Colon (tissue), 2 donors: ENCODE measurements around the gene NKX2-1.
"Not testable (repeated sequence)": the region's sequence is repeated elsewhere in the genome, so short reads cannot be mapped to it uniquely, and the experiment has no call there.

Experiments used
- FAIRE-seq: peaks from 2 replicates; lab custom pipeline; 2012; peaks lifted over from hg19 to GRCh38; lab: Jason Lieb, UNC
- donor health status: control.
- donor health status: control.

Gene NKX2-1

GRCh38 chr14:36519431-36520321 lies at the start of gene NKX2-1:
NKX2-1 (minus strand) TSS chr14:36520232; CDS start chr14:36520129, 103 bp downstream.
- no peak for FAIRE-seq

GRCh38 chr14:36556811-36557433 lies 36.9 kb upstream of the NKX2-1 start:
- FAIRE-seq: no peak

DNA sequence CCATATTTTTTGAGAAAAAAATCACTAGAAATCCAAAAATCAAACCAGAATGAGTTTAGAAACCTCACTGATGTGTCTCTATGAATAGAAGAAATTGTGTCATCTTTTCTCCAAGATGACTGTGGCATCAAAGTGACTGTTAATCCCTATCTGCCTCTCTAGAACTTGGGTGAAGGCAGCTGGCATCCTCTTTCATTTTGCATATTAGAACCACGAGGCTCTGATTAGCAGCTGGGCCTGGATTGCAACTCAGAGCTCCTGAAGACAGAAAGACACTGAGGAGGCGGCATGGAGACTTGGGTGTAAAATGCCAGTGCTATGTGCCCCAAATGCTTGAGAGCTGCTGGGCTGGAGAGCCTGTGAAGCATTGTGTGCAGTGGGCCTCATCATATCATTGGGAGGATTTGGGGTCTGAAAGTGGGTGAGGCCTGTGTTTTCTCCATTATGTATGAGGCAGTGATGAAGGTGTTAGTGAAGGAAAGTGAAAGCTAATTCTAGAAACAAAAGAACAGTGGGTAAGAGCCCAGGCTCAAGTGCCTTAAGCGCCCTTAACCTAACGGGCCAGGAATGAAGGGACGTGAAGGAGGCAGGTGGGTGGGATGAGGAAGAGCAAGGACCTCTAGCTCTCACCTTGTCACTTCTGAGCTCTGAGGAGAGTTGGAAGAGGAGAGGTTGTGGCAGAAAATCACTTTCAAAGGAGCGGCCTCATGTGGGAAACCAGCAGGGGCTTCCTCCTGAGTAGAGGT lies 36.1 kb upstream of the NKX2-1 start:
- no peak for FAIRE-seq

DNA sequence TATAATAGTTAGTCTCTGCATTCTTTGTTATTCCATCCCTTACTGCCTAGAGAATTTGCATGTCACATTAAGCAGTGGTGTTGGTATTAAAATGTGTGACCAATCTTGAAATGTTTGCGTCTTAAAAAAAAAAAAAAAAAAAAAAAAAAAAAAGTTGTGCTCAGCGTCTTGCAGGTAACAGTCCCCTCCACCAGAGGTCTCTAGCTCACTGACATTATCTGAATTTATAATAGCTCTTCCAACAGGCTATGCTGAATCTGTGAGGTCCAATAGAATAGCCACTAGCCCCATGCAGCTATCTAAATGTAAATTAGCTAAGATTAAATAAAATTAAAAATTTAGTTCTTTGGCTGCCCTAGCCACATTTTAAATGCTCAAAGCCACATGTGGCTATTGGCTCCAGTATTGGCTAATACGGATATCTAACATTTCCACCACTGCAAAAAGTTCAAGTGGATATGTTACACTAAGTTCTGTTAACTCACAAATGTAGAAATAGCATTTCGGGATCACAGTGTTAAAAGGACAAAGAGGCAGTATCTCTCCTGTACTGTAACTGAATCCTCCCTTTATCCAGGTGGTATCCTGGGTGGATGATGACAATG lies 33.7 kb upstream of the NKX2-1 start:
- peak; percentile 64 for FAIRE-seq

GRCh38 chr14:36550899-36551298 lies 30.9 kb upstream of the NKX2-1 start:
- FAIRE-seq: no peak

DNA sequence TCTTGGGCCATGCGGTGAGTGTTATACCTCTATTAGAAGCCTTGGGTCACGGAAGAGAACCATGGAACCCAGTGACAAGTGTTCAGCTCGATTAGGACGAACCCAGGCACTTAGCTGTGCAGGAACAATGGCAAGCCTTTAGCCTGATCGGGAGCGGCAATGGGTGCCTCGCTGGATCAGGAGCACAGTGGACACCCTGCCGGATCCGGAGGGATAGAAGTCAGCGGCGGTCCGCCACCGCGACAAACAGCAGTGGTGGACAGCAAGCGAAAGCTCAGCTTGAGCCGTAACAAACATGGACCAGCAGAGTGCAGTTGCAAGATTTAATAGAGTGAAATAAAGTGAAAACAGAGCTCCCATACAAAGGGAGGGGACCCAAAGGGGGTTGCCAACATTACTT lies 24.2 kb upstream of the NKX2-1 start:
- FAIRE-seq: not testable (repeated sequence)

GRCh38 chr14:36538051-36538450 lies 18.0 kb upstream of the NKX2-1 start:
- FAIRE-seq: no peak

DNA sequence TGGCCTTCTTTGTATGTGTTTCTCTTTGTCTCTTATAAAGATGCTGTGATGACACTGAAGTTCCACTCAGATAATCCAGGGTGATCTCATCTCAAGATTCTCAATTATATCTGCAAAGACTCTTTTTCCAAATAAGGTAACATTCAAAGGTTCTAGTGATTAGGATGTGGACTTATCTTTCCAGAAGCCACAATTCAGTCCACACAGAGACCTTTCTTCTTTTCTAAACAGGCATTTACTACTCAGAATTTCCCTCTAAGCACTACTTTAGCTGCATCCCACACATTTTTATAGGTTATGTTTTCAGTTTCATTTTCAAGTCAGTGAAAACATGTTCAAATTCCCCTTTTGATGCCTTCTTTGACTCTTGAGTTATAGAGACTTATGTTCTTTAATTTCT lies 9.0 kb upstream of the NKX2-1 start:
- FAIRE-seq: no peak

DNA sequence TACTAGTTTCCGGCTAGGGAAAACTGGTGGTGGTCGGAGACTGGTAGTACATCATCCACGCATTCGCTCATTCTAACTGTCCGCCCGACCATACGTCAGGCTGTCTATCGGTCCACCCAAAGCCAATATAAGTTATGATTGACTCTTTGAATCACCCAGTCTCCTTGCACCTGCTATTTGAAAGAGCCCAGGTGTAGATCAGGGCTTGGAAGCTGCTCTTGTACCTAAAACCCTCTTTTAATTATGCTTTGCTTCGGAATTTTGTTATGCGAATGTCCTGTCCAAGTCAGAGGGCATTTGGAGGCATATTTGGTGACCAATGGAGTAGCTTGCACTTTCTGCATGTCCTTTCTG lies 5.7 kb upstream of the NKX2-1 start:
- no peak for FAIRE-seq

- no peak for FAIRE-seq
Observed at GRCh38 chr14:36524874-36525745, 5.1 kb upstream of the NKX2-1 start.

DNA sequence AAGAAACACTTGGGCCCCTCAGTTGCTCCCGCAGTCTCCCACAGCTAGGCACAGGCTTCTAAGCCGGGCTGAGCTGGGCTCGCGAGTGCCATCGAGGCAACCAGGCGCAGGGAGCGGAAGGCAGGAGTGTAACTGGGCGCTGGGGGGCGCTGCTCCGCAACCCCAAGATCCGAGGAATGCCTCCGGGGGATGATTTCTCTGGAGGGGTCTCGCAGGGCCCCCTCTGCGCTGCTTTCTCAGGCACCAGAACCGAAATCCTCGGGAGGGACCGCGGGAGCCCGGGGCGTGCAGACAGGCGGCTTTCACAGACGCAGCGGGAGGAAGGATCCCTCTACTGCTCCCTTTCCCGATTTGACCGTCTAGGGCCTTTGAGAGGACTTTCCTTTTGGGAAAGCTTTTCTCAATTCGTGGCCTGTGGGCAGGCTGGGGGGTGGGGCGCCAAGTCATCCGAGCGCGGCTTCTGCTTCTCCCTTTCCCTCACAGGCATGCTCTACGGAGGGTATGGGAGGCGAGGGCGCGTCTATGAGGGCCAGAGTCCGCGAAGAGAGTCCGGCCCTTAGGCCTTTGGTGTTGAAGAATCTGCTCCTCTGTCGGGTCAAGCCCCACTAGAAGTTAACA lies 4.3 kb upstream of the NKX2-1 start:
- no peak for FAIRE-seq

DNA sequence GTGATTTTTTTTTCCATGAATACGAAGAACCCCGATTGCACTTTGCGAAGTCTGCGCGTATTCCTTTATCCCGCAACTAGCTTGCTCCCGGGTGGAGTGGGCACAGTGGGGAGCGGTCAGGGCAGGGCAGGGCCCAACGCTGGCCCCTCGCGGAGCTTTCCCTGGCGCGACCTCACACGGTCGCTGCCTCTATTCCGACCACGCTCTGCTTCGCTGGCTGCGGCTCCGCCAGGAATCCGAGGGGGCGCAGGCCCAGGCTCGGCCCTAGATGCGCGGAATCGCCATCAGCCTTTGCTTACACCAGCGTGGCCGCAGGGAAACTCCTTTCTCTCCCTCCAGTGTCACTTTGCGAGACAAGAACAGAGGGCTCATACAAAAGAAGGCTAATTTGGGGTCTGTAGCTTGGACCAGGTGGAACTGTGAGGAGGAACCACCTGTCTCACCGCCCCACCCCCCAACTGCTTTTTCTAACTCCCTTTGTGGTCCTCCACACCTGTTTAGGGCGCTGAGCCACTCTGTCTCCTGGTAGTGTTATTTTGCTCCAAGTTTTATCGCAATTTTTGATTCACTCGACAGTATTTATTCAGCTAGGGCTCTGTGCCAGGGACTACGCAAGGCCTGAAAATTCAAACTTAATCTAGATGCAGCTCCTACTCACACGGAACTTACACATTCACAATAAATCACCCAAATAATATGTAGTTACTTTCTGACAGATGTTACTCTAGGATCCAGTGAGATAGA lies 3.1 kb upstream of the NKX2-1 start:
- FAIRE-seq: no peak

GRCh38 chr14:36522347-36522971 lies 2.4 kb upstream of the NKX2-1 start:
- no peak for FAIRE-seq

- no peak for FAIRE-seq
Observed at GRCh38 chr14:36521598-36522345, 1.7 kb upstream of the NKX2-1 start.

DNA sequence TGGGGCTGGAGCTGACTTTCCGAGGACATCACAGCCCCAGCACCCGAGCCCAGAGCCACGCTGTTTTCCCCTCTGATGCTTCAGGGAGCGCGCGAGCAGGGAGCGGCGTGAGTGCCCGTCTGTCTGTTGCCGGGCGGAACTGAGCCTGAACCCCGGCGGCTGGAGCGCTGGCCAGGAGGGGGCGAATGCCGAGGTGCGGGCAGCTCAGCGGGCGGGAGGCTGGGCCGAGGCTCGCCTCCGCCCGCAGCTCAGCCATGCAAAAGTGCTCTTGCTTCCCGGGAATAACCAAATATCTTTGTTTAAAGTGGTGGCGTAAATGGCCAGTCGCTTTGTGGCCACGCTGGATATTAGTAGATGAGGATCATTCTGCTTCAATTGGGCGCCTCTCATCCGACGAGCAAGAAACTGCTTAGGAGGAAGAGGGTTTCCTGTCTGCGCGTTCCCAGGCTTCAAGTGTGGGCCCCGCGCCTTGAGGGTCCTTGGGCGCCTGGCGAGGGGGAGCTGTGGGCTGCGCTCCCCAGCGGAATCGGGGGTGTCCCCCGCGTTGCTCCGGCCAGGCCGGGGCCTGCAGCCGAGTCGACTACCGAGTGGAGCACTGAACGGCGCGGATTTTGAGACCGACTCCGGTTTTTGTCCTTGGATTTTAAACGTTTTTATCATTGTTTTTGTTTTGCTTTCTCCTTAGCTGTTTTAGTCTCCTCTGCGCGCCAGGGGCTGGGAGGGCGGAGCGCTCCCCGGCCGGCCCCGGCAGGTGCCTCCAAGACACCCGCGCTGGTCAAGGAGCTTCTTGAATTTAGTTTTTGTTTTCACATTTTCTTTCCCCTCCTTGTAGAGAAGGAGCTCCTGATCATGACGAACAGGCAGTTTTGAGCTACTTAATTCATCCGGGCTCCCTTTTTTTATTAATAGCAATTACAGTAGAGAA lies 831 bp upstream of the NKX2-1 start:
- no peak for FAIRE-seq

DNA sequence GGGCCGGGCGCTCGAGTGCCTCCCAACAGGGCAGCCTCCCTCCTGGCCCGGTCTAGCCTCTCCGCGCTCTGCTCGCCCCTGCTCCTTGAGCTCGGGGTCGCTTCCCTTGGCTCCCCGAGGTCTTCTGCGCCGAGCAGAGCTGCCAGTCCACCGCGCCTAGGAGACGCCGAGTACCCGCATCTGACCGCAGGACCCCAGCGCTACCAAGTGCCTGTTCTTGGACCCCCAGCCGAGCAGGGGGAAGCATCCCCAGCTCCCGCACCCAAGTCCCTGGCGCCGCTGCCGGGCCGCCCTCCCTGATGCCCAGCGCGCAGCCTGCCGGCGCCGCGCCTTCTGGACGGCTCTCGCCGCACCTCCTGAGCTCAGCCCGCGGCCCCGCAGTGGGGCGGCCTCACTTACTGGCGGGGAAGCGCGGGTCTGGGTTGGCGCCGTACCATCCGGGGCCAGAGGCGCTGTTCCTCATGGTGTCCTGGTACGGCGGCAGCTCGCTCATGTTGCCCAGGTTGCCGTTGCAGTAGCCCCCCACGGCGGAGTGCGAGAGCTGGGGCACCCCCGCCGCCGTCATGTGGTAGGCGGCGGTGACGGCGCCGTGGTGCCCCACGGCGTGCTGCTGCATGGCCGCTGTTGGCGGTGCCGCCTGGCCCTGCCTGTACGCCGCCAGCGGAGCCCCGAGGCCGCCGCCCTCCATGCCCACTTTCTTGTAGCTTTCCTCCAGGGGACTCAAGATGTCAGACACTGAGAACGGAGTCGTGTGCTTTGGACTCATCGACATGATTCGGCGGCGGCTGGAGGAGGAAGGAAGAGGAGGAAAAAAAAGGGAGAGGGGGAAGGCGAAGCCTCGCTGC lies 1.2 kb downstream of the NKX2-1 start:
- FAIRE-seq: no peak

- FAIRE-seq: no peak
Observed at GRCh38 chr14:36518031-36518585, 1.9 kb downstream of the NKX2-1 start.
